Activated CD4-positive, alpha-beta T cell treated with anti-CD3 and anti-CD28 coated beads, Interleukin-2, amount 10 ng/mL, durations not matched to agents 7 days and 5 days (primary cell): ENCODE measurements around the gene ZDHHC3. TPM values are rescaled to one million over a fixed set of nuclear protein-coding genes. Genes with fewer than 3 reads are reported as not detected.
A peak's percentile ranks its signal among the peaks of the same experiment; 100 is the strongest.
"Not testable (repeated sequence)": the region's sequence is repeated elsewhere in the genome, so short reads cannot be mapped to it uniquely, and the experiment has no call there.

Source experiments
- CTCF ChIA-PET: fragments of 350-600 bp; sonication (Branson Sonifier 250); formaldehyde crosslinking; loops from one replicate; lab custom pipeline; 2021; ENCODE audit warnings: antibody characterized with exemption; lab: Charles Lee
- POLR2A ChIA-PET: fragments of 350-600 bp; sonication (Branson Sonifier 250); formaldehyde crosslinking; loops from one replicate; lab custom pipeline; 2021; ENCODE audit warnings: antibody characterized with exemption; lab: Charles Lee
- DNase-seq: peaks from one replicate; pipeline ENCODE4 v3.0.0-alpha.2; 2020
- H3K27ac Mint-ChIP-seq: one replicate; pipeline ENCODE4 v1.8.0; 2021; ENCODE audit warnings: mild to moderate bottlenecking, moderate library complexity, mixed read lengths
- H3K27me3 Mint-ChIP-seq: one replicate; pipeline ENCODE4 v1.8.0; 2021; ENCODE audit warnings: mixed read lengths
- H3K36me3 Mint-ChIP-seq: one replicate; pipeline ENCODE4 v1.8.0; 2021; ENCODE audit warnings: low read depth, mixed read lengths
- H3K4me1 Mint-ChIP-seq: one replicate; pipeline ENCODE4 v1.8.0; 2021; ENCODE audit warnings: mixed read lengths
- H3K4me3 Mint-ChIP-seq: one replicate; pipeline ENCODE4 v1.8.0; 2021; ENCODE audit warnings: mild to moderate bottlenecking, moderate library complexity, mixed read lengths
- H3K9me3 Mint-ChIP-seq: one replicate; pipeline ENCODE4 v1.8.0; 2021; ENCODE audit warnings: mixed read lengths
- total RNA-seq, 2 experiments: library from RNA; stranded (reverse); gene quantifications; one replicate each; pipeline ENCODE4 v1.2.3, GENCODE V29; 2021

ZDHHC3 gene
- total RNA-seq, 2 experiments from 2014 or later, result 47.5 to 50.7 TPM

GRCh38 chr3:44992555-44993470, 16.8 kb upstream of the ZDHHC3 start:
- Mint-ChIP-seq H3K4me3 (no peak overlapping the region), H3K27me3 (no peaks in the 10 kb centered on the region), H3K27ac (no peak overlapping the region), H3K36me3 (peaks cover 61% of the 10 kb centered on the region), H3K4me1 (peaks cover 46% of the 10 kb centered on the region), H3K9me3 (no peaks in the 10 kb centered on the region)
- ChIA-PET CTCF (interaction anchor here (0.6 to 1.8 kb wide), 5 partner anchors 8 to 46 kb away, joined by 3 to 8 read pairs (median 4); partner anchors contain the start of genes EXOSC7 and ZDHHC3), POLR2A (interaction anchor here (0.7 kb wide), 1 partner anchor 1639 kb away, joined by 4 read pairs; no protein-coding TSS in a partner anchor)
- DNase-seq, result no peak

GRCh38 chr3:44991326-44991725, 15.4 kb upstream of the ZDHHC3 start:
- no peak for DNase-seq
- peaks cover 52% of the 10 kb centered on the region for H3K36me3 Mint-ChIP-seq
- H3K27me3 Mint-ChIP-seq, result no peaks in the 10 kb centered on the region
- ChIA-PET POLR2A (no interaction called here), CTCF (interaction anchor here (1.8 kb wide), 1 partner anchor 8 kb away, joined by 8 read pairs; no protein-coding TSS in a partner anchor)
- peaks cover 44% of the 10 kb centered on the region for H3K4me1 Mint-ChIP-seq
- peak overlapping the region; percentile 72 for H3K27ac Mint-ChIP-seq
- H3K9me3 Mint-ChIP-seq, result no peaks in the 10 kb centered on the region
- no peak overlapping the region for H3K4me3 Mint-ChIP-seq

- no peak for DNase-seq
- POLR2A ChIA-PET, result no interaction called here
- H3K27ac Mint-ChIP-seq, result no peak overlapping the region
- H3K4me1 Mint-ChIP-seq, result peaks cover 39% of the 10 kb centered on the region
- no peaks in the 10 kb centered on the region for H3K9me3 Mint-ChIP-seq
- H3K27me3 Mint-ChIP-seq, result no peaks in the 10 kb centered on the region
- peaks cover 50% of the 10 kb centered on the region for H3K36me3 Mint-ChIP-seq
- no peak overlapping the region for H3K4me3 Mint-ChIP-seq
- CTCF ChIA-PET, result no interaction called here
Measured at GRCh38 chr3:44989636-44990373, 13.8 kb upstream of the ZDHHC3 start.

GRCh38 chr3:44989141-44989540, 13.2 kb upstream of the ZDHHC3 start:
- Mint-ChIP-seq H3K27ac (no peak overlapping the region), H3K36me3 (peaks cover 47% of the 10 kb centered on the region), H3K9me3 (no peaks in the 10 kb centered on the region), H3K4me1 (peaks cover 44% of the 10 kb centered on the region), H3K27me3 (no peaks in the 10 kb centered on the region), H3K4me3 (no peak overlapping the region)
- ChIA-PET POLR2A (no interaction called here), CTCF (interaction anchor here (1.7 kb wide), 1 partner anchor 16 kb away, joined by 4 read pairs; no protein-coding TSS in a partner anchor)
- no peak for DNase-seq

- H3K9me3 Mint-ChIP-seq, result no peaks in the 10 kb centered on the region
- peaks cover 55% of the 10 kb centered on the region for H3K4me1 Mint-ChIP-seq
- no peak for DNase-seq
- no peaks in the 10 kb centered on the region for H3K27me3 Mint-ChIP-seq
- peaks cover 38% of the 10 kb centered on the region for H3K36me3 Mint-ChIP-seq
- POLR2A ChIA-PET, result no interaction called here
- H3K27ac Mint-ChIP-seq, result no peak overlapping the region
- CTCF ChIA-PET, result interaction anchor here (1.7 kb wide), 1 partner anchor 17 kb away, joined by 4 read pairs; no protein-coding TSS in a partner anchor
- no peak overlapping the region for H3K4me3 Mint-ChIP-seq
Measured at GRCh38 chr3:44988073-44988472, 12.1 kb upstream of the ZDHHC3 start.

- ChIA-PET POLR2A (no interaction called here), CTCF (interaction anchor here (0.6 to 1.7 kb wide), 4 partner anchors 10 to 799 kb away, joined by 3 to 4 read pairs (median 3); no protein-coding TSS in a partner anchor)
- no peaks in the 10 kb centered on the region for H3K27me3 Mint-ChIP-seq
- peaks cover 32% of the 10 kb centered on the region for H3K36me3 Mint-ChIP-seq
- H3K4me3 Mint-ChIP-seq, result no peak overlapping the region
- no peak overlapping the region for H3K27ac Mint-ChIP-seq
- peaks cover 56% of the 10 kb centered on the region for H3K4me1 Mint-ChIP-seq
- no peak for DNase-seq
- no peaks in the 10 kb centered on the region for H3K9me3 Mint-ChIP-seq
Measured at GRCh38 chr3:44987332-44987731, 11.4 kb upstream of the ZDHHC3 start.

GRCh38 chr3:44986330-44986729, 10.4 kb upstream of the ZDHHC3 start:
- DNase-seq, POLR2A ChIA-PET, H3K4me3 Mint-ChIP-seq, H3K27me3 Mint-ChIP-seq, H3K9me3 Mint-ChIP-seq, H3K27ac Mint-ChIP-seq: not testable (repeated sequence)
- CTCF ChIA-PET, result interaction anchor here (1.0 kb wide), 1 partner anchor 9 kb away, joined by 3 read pairs; no protein-coding TSS in a partner anchor
- peaks cover 56% of the 10 kb centered on the region for H3K4me1 Mint-ChIP-seq
- H3K36me3 Mint-ChIP-seq, result peaks cover 25% of the 10 kb centered on the region

- DNase-seq, result no peak
- H3K4me1 Mint-ChIP-seq, result peaks cover 61% of the 10 kb centered on the region
- no peak overlapping the region for H3K27ac Mint-ChIP-seq
- no peaks in the 10 kb centered on the region for H3K27me3 Mint-ChIP-seq
- CTCF ChIA-PET, result interaction anchor here (1.5 to 1.9 kb wide), 3 partner anchors 8 to 21 kb away, joined by 4 to 8 read pairs (median 7); no protein-coding TSS in a partner anchor
- POLR2A ChIA-PET, result no interaction called here
- no peak overlapping the region for H3K4me3 Mint-ChIP-seq
- no peaks in the 10 kb centered on the region for H3K9me3 Mint-ChIP-seq
- H3K36me3 Mint-ChIP-seq, result peaks cover 19% of the 10 kb centered on the region
Measured at GRCh38 chr3:44984335-44984734, 8.4 kb upstream of the ZDHHC3 start.

- H3K27ac Mint-ChIP-seq, result no peak overlapping the region
- H3K4me3 Mint-ChIP-seq, result no peak overlapping the region
- POLR2A ChIA-PET, result no interaction called here
- CTCF ChIA-PET, result interaction anchor here (1.7 to 1.9 kb wide), 2 partner anchors 9 to 22 kb away, joined by 4 to 8 read pairs; no protein-coding TSS in a partner anchor
- H3K27me3 Mint-ChIP-seq, result no peaks in the 10 kb centered on the region
- no peaks in the 10 kb centered on the region for H3K9me3 Mint-ChIP-seq
- H3K36me3 Mint-ChIP-seq, result peaks cover 14% of the 10 kb centered on the region
- DNase-seq, result no peak
- H3K4me1 Mint-ChIP-seq, result peaks cover 66% of the 10 kb centered on the region
Measured at GRCh38 chr3:44983484-44983941, 7.5 kb upstream of the ZDHHC3 start.

- Mint-ChIP-seq H3K27ac (no peak overlapping the region), H3K9me3 (no peaks in the 10 kb centered on the region), H3K27me3 (no peaks in the 10 kb centered on the region), H3K36me3 (peaks cover 15% of the 10 kb centered on the region), H3K4me3 (no peak overlapping the region), H3K4me1 (peaks cover 71% of the 10 kb centered on the region)
- DNase-seq, result no peak
- POLR2A ChIA-PET, result no interaction called here
- CTCF ChIA-PET, result interaction anchor here (0.9 to 1.9 kb wide), 4 partner anchors 9 to 23 kb away, joined by 3 to 8 read pairs (median 4); no protein-coding TSS in a partner anchor
Measured at GRCh38 chr3:44982817-44983216, 6.8 kb upstream of the ZDHHC3 start.

GRCh38 chr3:44981751-44982150, 5.8 kb upstream of the ZDHHC3 start:
- ChIA-PET POLR2A (no interaction called here), CTCF (interaction anchor here (0.9 to 1.4 kb wide), 2 partner anchors 11 to 16 kb away, joined by 3 to 4 read pairs; no protein-coding TSS in a partner anchor)
- Mint-ChIP-seq H3K9me3 (no peaks in the 10 kb centered on the region), H3K4me1 (peaks cover 76% of the 10 kb centered on the region), H3K4me3 (no peak overlapping the region), H3K27me3 (no peaks in the 10 kb centered on the region), H3K27ac (peak overlapping the region; percentile 44), H3K36me3 (peaks cover 17% of the 10 kb centered on the region)
- no peak for DNase-seq

- Mint-ChIP-seq H3K4me3 (no peak overlapping the region), H3K27me3 (no peaks in the 10 kb centered on the region), H3K4me1 (peaks cover 76% of the 10 kb centered on the region), H3K27ac (no peak overlapping the region), H3K9me3 (no peaks in the 10 kb centered on the region), H3K36me3 (peaks cover 16% of the 10 kb centered on the region)
- ChIA-PET CTCF (interaction anchor here (1.4 kb wide), 1 partner anchor 11 kb away, joined by 4 read pairs; no protein-coding TSS in a partner anchor), POLR2A (no interaction called here)
- no peak for DNase-seq
Measured at GRCh38 chr3:44981220-44981619, 5.2 kb upstream of the ZDHHC3 start.
